Cerebellar nuclear complex (tissue), 1 donor: ENCODE results near the gene NPTXR.
"Not testable (repeated sequence)": the region's sequence is repeated elsewhere in the genome, so short reads cannot be mapped to it uniquely, and the experiment has no call there.

Source experiments
- DNase-seq, 2 experiments: peaks; one replicate each; lab custom pipeline; 2025; lab: John Stamatoyannopoulos, UW

NPTXR gene

DNA sequence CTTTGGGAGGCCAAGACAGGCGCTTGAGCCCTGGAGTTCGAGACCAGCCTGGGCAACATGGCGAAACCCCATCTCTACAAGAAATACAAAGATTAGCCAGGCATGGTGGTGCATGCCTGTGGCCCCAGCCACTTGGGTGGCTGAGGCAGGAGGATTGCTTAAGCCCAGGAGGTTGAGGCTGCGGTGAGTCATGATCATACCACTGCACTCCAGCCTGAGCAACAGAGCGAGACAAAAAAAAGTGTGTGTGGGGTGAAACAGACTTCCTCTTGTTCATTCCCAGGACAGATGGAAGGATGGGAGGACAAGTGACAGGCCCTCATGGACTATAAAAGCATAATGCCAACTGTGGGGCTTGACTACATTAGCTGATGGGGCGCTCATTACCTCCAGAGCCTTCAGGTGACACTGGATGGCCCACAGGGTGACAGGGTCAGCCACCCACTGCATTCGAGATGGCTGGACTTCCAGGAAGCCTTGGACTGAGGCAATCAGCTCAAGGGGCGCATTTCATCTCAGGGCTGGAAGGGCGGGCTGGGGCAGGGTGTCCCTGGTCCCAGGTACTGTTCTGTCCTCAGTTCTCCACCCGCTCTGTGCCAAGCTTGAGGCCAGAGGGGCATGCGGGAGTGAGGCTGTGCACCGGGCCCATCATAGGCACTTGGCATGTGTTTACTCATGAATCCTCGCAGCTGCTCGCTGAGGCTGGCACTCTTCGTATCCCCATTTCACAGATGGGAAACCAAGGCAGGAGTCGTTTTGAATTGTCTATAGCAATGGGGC lies 12.5 kb downstream of the NPTXR start:
- DNase-seq: no peak

DNA sequence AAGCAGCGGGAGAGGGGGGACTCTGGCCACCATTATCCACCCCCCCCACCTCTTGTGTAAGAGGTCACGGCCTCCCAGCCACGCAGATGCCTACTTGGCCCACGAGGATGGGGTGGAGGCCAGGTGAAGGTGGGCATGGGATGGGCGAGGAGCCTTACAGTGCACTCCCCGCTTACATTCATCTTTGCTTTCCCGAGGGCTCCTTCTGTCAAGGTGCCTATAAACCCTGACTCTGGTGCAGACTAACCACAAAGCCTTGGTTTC lies 13.1 kb downstream of the NPTXR start:
- no peak for DNase-seq

DNA sequence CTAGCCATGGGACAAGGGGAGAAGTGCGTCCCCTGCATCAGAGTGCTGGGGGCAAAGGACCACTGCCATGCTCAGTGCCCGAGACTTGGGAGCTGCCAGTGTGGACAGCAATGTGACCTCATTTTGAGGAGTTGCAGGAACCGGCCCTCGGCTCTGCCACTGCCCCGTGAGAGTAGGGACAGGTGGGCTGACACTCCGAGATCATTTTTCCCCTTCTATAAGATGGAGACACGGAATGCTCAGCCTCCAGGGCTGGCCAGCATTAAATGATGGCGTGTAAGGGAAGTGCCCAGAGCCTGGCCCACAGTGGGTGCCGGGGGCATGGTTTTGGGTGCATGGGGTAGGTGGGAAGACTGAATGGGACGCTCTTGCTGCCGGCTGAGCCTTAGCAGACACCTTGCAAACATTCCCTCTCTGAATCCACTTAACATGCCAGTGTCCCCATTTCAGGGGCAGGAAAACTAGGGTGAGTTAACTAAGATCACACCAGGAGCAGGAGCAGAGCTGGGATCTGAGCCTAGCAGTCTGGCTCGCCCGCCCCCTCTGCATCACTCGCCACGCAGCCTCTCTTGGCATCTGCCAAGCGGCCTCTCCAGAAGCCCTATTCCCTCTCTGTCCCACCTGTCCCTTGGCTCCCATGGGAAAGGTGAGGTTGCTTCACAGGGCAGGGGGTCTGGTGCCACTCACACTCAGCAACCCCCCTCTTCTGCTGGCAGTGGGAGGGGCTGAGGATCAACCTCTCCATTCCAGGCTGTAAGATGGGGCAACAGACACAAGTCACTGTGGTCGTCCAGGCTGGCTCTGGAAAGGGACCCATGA lies 13.6 kb downstream of the NPTXR start:
- no peak for DNase-seq

DNA sequence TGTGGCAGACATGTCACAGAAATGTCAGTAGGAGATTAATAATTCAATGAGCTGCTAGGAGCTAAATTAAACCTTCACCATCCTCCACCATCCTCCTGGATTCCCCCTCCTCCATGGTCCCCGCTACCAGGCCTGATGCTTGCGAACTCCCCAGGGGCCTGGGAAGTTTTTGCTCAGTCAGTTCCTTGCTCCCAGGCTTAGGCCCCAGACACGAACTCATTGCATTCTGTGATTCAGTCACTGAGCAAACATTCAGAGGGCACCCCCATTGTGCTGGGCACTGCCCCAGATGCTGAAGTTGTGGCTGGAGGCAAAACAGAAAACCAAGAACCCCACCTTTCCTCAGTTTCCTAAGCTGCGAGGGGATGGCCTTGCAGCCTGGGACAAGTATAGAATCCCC lies 14.3 kb downstream of the NPTXR start:
- DNase-seq: no peak

DNA sequence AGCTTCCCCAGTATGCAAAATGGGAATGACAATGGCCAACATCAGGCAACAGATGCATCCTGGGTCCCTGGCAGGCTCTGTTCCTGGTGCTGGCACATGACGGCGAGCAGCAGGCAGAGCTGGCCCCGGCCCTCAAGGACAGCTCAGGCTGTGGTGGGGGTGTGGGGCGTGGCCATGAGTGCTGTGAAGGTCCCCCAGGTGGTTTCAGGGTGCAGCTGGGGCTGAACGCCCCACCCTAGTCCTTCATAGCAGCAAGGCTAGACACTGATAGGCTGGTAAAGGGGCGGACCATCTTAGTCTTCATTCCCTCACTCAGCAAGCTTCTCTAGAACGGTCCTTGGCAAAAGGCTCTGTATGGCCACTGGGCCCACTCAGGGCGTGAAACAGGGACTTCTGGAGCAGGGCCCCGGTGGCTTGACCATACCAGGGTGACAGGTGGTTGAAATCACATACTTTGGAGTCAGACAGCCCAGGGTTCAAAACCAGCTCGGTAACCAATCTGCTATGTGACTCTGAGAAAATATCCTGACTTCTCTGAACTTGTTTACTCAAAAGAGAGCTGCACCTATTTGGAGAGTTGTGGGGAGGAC lies 15.1 kb downstream of the NPTXR start:
- DNase-seq: no peak

DNA sequence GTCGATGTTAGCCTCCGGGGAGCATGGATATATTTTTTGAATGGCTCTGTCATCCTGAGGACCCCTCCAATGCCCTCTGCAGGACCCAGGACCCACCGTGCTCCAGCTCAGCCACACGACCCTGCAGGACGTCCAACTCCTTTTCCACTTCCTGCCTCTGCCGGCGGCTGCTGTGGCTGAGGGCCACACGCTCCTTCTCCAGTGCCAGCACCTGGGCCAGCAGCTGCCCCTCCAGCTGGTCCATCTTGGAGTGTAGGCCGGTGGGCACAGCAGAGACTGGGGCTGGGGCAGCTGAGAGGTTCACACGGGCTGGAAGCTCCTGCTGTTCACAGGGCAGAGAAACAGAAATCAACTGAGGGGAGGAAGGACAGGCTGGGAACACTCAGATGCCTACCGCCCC lies 15.6 kb downstream of the NPTXR start:
- DNase-seq: no peak

DNA sequence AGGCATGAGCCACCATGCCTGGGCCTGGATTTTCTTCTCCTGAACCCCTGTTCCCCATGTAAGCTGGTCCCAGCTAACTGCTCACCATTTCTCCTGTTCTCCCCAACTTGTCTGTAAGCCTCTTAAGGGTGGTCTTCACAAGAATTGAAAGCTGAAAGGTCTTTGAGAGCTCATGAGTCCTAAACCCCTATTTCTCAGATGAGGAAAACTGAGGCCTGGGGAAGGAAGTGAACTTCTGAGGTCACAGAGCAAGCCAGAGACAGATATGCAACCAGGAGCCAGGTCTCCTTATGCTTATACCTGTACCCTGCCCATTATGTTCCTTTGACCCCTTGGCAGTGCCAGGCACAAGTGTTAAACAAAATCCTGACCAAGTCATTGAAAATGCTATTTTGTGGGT lies 16.3 kb downstream of the NPTXR start:
- no peak for DNase-seq

DNA sequence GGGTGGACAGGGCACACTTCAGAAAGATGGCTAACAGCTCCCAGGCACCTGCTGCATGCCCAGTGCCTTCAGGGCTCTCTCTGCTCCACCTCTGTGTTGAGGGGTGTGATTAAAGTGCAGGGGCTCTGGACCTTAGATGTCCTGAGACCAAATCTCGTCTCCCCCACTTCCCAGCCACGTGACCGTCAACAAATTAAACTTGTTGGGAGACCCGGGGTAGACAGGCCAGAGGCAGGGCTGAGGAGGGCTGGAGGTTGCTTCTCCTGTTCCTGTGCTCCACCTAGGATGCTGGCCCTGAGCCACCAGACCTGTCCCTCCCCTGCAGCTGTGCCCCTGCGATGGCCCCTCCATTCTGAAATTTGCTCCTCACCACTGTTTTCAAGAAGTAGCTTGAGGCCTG lies 17.0 kb downstream of the NPTXR start:
- no peak for DNase-seq

DNA sequence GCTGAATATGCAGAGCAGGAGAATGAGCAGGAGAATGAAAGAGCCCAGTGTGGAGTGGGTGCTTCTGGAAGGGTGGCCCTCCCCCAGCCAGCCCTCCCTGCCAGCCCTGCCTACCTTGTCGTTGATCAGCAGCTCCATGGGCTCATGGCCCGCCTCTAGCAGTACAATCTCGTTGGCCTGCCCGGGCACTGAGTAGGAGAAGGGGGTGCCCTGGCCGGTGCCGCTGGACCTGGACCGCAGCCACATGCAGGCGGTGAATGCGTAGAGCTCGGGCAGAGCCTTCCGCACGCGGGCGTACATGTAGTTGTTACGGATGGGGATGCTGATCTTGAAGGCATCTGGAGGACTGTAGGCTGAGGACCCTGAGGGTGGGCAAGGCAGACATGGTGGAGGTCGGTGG lies 17.4 kb downstream of the NPTXR start:
- DNase-seq: no peak

DNA sequence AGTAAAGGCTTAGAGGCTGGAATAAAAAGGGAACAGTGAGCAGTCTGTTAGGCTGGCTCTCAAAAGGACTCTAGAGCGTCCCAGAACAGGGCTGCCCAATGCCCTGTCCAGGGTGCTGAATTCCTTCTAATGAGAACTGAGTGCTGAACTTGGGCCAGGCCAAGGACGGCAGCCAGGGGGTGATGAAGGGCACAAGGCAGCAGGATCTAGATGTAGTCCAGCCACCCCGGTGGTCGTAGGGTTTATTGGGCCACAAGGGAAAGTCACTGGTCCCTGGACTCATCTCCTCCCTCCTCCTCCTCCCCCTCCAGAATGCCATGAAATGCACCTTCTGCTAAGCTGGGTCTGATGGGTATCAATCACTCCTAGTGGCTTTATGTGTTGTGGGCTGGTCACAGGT lies 19.2 kb downstream of the NPTXR start:
- no peak for DNase-seq

DNA sequence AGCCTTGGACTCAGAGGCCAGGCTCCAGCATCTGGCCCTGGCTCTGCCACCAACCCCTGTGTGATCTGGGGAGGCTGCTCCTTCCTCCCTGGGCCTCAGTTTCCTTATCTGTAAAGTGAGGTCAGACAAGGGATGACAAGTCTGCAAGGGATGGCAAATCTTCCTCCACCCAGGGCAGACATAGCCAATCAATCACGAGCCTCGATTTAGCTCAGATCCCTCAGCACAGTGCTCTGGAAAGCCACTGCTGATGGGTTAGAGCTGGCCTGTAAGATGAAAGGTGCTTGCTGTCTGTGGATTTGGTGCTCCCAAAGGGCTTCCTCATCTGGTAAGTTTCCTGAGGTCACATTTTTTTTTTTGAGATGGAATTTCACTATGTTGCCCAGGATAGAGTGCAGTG lies 20.2 kb downstream of the NPTXR start:
- no peak for DNase-seq

DNA sequence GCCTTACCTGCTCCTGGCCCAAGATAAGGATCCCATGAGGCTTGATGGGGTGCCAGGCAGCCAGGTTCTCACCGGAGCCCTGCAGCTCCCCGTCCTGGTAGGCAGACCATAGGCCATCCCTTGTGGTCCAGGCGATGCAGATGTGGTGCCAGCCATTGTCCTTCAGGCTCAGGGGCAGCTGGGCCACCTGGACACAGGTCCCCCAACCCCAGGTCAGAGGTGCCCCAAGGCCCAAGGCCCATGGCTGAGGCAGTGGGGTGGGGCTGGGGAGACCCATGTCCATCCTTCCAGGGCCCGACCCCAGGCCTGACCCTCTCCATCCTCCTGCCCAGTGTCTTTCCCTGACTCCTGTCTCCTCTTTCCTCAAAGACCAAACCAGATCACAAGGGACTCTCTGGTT lies 20.8 kb downstream of the NPTXR start:
- no peak for DNase-seq

DNA sequence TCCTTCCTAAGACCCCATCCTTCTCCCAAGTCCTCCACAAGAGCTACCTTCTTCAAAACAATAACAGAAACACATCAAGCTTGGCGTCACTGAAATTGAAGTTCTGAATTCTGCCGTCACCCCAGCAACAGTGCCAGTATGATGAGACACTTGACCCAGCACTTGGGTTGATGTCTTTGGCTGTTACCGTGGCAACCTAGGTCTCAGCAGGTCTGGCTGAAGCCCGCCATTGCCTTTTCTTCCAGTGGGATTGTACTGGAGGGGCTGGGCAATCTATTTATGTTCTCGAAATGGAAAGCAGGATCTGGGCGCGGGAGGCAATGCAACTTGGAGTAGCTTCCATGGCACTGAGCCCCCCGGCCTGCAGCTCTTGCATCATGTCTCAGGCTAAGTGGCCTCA lies 23.8 kb downstream of the NPTXR start:
- no peak for DNase-seq

DNA sequence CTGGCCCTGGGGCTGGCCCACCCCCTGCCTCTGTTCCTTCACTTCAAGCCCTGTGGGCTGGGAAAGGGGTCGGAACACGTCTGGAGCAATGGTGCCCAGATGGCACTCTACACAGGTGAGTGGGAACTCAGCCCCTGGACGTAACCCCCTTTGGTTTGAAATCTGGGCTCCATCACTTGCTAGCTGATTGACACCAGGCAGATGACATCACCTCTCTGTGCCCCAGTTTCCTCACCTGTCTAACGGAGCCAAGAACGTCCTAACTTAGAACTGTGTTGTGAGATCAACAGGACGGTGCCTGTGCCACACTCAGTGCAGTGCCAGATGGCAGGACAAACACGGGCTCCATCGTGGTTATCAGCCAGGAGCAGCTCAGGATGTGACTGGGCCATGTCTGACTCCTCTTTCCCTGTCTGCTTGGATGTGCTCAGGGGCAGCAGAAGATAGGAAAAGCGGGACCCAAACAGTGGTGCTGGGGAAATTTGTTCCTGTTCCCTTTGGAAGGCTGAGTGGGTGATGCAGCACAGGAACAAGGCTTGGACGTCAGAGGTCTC lies 24.4 kb downstream of the NPTXR start:
- DNase-seq: no peak

DNA sequence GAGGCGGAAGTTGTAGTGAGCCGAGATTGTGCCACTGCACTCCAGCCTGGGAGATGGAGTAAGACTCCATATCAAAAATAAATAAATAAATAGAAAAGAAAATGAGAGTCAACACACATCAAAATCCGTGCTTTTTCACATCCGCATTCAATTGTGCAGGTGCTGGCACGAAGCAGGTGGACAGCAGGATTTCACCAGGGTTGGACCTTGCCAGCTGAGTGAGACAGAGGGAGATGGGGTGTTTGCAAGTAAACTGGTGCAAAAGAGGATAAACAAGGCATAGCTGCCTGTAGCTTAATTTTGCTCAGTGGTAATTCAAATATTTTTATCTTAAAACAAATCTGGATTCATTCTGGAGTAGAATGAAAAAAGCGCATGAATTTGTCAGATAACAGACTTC lies 26.6 kb downstream of the NPTXR start:
- no peak for DNase-seq

DNA sequence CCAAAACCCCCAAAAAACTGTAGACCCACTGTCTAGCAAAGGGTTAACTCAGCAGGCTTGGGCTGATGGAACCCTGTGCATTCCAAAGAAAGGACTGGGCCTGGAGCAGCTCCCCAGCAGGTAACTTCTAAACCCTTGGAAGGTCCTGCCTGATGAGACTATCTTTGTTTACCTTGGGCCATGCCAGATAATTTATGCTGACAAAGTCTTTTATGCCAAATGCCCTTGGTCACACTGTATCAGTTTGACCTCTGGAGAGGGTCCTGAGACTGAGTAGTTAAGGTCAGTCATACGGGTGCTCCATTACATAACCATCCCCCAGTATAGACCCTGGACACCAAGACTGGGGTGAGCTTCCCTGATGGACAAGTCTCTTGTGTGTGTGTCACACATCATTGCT lies 28.0 kb downstream of the NPTXR start:
- no peak for DNase-seq

DNA sequence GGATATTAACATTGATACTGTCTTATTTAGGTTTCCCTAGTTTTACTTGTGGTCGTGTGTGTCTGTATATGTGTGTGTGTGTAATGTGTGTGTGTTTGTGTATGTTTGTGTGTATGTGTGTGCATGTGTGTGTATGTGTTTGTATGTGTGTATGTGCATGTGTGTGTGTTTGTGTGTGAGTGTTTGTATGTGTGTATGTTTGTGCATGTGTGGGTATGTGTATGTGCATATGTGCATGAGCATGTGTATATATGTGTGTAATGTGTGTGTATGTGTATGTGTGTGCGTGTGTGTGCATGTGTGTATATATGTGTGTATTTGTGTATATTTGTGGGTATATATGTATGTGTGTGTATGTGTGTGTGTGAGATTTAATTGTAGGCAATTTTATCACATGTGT lies 32.6 kb downstream of the NPTXR start:
- DNase-seq: no peak

DNA sequence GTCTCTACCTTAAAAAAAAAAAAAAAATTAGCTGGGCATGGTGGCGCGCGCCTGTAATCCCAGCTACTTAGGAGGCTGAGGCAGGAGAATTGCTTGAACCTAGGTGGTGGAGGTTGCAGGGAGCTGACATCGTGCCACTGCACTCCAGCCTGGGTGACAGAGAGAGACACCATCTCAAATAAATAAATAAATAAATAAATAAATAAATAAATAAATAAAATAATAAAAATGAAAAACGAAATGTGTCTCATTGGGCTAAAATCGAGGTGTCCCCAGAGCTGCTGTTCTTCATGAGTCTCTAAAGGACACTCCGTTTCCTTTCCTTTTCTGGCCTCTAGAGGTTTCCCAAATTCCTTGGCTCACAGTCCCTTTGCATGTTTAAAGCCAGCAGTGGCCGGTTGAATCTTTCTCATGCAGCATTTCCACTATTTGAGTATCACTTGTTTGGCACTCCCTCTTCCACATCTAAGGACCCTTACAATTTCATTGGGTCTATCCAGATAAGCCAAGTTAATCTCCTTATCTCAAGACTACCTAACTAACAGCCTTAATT lies 38.7 kb downstream of the NPTXR start:
- not testable (repeated sequence) for DNase-seq

DNA sequence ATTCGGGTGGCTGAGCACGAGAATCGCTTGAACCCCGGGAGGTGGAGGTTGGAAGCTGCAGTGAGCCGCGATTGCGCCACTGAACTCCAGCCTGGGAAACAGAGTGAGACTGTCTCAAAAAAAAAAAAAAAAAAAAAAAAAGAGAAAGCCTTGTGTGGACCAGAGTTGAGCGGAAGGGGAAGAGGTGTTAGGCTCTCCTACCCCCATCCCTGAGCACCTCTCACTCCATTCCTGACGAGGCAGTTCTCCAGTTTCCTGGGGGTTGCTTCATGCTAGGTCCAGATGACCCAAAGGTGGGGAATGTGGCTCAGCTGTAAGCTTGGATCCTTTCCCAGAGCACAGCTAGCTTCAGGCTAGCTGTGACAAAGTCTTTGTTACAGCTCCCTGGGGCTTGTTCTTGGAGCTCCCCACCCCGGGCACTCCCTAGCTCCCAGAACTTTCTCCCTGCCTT lies 41.1 kb downstream of the NPTXR start:
- no peak for DNase-seq

DNA sequence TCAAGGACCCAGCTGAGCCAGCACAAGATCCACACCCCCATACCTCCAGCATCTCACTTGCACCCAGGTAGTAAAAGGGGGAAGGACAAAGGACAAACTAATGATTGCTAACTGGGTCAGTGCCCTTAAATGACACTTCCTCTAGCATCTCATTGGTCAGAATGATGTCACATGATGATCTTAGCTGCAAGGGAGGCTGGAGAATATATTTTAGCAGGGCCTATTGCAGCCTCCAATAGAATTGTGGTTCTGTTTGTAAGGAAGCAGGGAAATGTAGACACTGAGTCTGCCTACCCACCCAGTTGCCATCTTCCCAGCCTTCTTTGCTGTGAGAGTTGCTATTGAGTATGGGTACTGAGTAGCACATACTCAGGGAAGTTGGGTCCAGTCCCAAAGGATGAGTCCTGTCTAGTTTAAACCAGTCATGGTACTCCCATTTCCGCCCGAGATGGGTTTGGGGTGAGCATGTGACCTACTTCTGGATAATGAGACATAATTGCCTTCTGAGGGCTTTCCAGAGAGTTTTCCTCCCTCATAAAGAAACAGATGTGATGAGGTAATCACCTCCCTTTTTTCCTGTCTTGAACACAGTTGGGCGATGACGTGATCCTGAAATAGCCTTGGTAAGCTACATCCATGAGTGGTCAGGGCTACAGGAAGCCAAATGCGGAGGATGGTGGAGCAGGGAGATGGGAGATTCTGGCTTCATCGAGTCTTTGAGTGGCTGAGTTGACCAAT lies 44.4 kb downstream of the NPTXR start:
- DNase-seq: no peak

DNA sequence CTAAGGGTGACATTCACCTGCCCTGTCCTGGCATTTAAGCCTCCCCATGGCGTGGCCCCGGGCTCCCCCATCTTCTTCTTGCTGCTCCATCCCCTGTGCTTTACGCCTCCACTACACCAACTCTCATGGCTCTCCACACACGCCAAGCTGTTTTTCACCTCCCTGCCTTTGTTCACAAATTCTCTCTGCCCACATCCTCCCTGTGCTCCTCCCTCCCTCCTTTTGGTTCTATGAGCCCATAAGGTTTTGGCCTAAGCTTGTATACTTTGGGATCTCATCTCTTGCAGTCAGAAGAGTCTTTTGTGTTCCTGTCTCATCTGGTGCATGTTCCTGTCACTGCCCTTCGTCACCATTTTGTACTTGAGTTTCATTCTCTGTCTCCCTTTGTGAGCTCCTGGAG lies 45.3 kb downstream of the NPTXR start:
- DNase-seq: no peak
